ENCODE data around the gene ABHD17C.

Gene ABHD17C

GRCh38 chr15:80779658-80780415, 84.7 kb downstream of the ABHD17C start:
- TF ChIP-seq GABPA (IDR thresholded peaks at IDR 0.05; ENCODE audit: low read depth) (no peak), REST (IDR thresholded peaks at IDR 0.05; ENCODE audit: insufficient replicate concordance, low read depth) (no peak), SPI1 (IDR thresholded peaks at IDR 0.05; ENCODE audit: borderline replicate concordance, low read depth) (no peak), POLR2AphosphoS5 (IDR thresholded peaks at IDR 0.05; ENCODE audit: low read depth) (no peak), CTCF (IDR thresholded peaks at IDR 0.05; ENCODE audit: insufficient read depth, low read length) (no peak)
- Histone ChIP-seq H3K27ac (replicated peaks) (no peak overlapping the region), H3K27me3 (ENCODE audit: insufficient read depth, poor library complexity, severe bottlenecking) (peaks cover 38% of the 10 kb centered on the region), H3K4me3 (replicated peaks; ENCODE audit: insufficient read depth, low read length) (no peak overlapping the region)
- DNase-seq (ENCODE audit: low read depth in 1 of 2, low spot score in 1 of 2) = no peak

- TF ChIP-seq REST (IDR thresholded peaks at IDR 0.05; ENCODE audit: insufficient replicate concordance, low read depth) (peak; percentile 97), POLR2AphosphoS5 (IDR thresholded peaks at IDR 0.05; ENCODE audit: low read depth) (no peak), SPI1 (IDR thresholded peaks at IDR 0.05; ENCODE audit: borderline replicate concordance, low read depth) (peak; percentile 3; the same call in 1 of the 2 replicates)
- peaks cover 38% of the 10 kb centered on the region for H3K27me3 ChIP-seq (ENCODE audit: insufficient read depth, poor library complexity, severe bottlenecking)
- no peak for DNase-seq (ENCODE audit: low read depth in 1 of 2, low spot score in 1 of 2)
- H3K4me3 ChIP-seq (replicated peaks; ENCODE audit: insufficient read depth, low read length) = no peak overlapping the region
- no peak overlapping the region for H3K27ac ChIP-seq (replicated peaks)
Measured at GRCh38 chr15:80780416-80781221, 85.5 kb downstream of the ABHD17C start.

- Histone ChIP-seq H3K4me3 (replicated peaks; ENCODE audit: insufficient read depth, low read length) (no peak overlapping the region), H3K27ac (replicated peaks) (no peak overlapping the region), H3K27me3 (ENCODE audit: insufficient read depth, poor library complexity, severe bottlenecking) (peaks cover 32% of the 10 kb centered on the region)
- no peak for DNase-seq (ENCODE audit: low read depth in 1 of 2, low spot score in 1 of 2)
- no peak for TF ChIP-seq SPI1 (IDR thresholded peaks at IDR 0.05; ENCODE audit: borderline replicate concordance, low read depth)
Measured at GRCh38 chr15:80783260-80783659, 88.2 kb downstream of the ABHD17C start.

GRCh38 chr15:80785335-80785734, 90.2 kb downstream of the ABHD17C start:
- peaks cover 14% of the 10 kb centered on the region for H3K27me3 ChIP-seq (ENCODE audit: insufficient read depth, poor library complexity, severe bottlenecking)
- TF ChIP-seq SPI1 (IDR thresholded peaks at IDR 0.05; ENCODE audit: borderline replicate concordance, low read depth) (no peak), POLR2AphosphoS5 (IDR thresholded peaks at IDR 0.05; ENCODE audit: low read depth) (no peak)
- no peak overlapping the region for H3K27ac ChIP-seq (replicated peaks)
- no peak overlapping the region for H3K4me3 ChIP-seq (replicated peaks; ENCODE audit: insufficient read depth, low read length)
- no peak for DNase-seq (ENCODE audit: low read depth in 1 of 2, low spot score in 1 of 2)

GRCh38 chr15:80785811-80786354, 90.8 kb downstream of the ABHD17C start:
- Histone ChIP-seq H3K4me3 (replicated peaks; ENCODE audit: insufficient read depth, low read length) (no peak overlapping the region), H3K27ac (replicated peaks) (no peak overlapping the region), H3K27me3 (ENCODE audit: insufficient read depth, poor library complexity, severe bottlenecking) (peaks cover 8% of the 10 kb centered on the region)
- no peak for DNase-seq (ENCODE audit: low read depth in 1 of 2, low spot score in 1 of 2)
- no peak for TF ChIP-seq SPI1 (IDR thresholded peaks at IDR 0.05; ENCODE audit: borderline replicate concordance, low read depth)
- TF ChIP-seq POLR2AphosphoS5 (IDR thresholded peaks at IDR 0.05; ENCODE audit: low read depth) = no peak
- no peak for TF ChIP-seq REST (IDR thresholded peaks at IDR 0.05; ENCODE audit: insufficient replicate concordance, low read depth)
